Peyer's patch (tissue), 4 donors: ENCODE results near the gene MEIS1. TPM values are rescaled to one million over a fixed set of nuclear protein-coding genes. Genes with fewer than 3 reads are reported as not detected.

Source experiments
- DNase-seq, 3 donors: peaks; one replicate each; pipeline ENCODE4 v3.0.0-alpha.2; 2017 to 2019
- H3K27ac ChIP-seq, 4 donors: fragments of 200-600 bp; sonication (generic); one replicate each; pipeline ENCODE4 v1.5.1; 2016 to 2019
- H3K27me3 ChIP-seq, 2 donors: fragments of 200-600 bp; sonication (generic); one replicate each; pipeline ENCODE4 v1.5.1; 2019
- H3K36me3 ChIP-seq, 3 donors: fragments of 200-600 bp; sonication (generic); one replicate each; pipeline ENCODE4 v1.5.1; 2016 to 2019
- H3K4me1 ChIP-seq, 4 donors: fragments of 200-600 bp; sonication (generic); one replicate each; pipeline ENCODE4 v1.5.1; 2016 to 2019
- H3K4me3 ChIP-seq, 4 donors: fragments of 200-600 bp; sonication (generic); 1 replicate in 3 of 4; 2 replicates in 1 of 4; pipeline ENCODE4 v1.5.1; 2016 to 2019; ENCODE audit warnings: mild to moderate bottlenecking in 1 of 4
- H3K9me3 ChIP-seq, 4 donors: fragments of 200-600 bp; sonication (generic); one replicate each; pipeline ENCODE4 v1.5.1; 2016 to 2019; ENCODE audit warnings: mild to moderate bottlenecking in 1 of 4
- CTCF ChIP-seq, 6 experiments: fragments of 450-650 bp in 4 of 6; fragments of 200-600 bp in 2 of 6; sonication (generic) in 1 of 6; IDR thresholded peaks; one replicate each; pipeline ENCODE4 v1.5.1; 2017 to 2019; ENCODE audit warnings: antibody characterized with exemption in 6 of 6, mild to moderate bottlenecking in 3 of 6, moderate library complexity in 1 of 6
- POLR2A ChIP-seq, 2 donors: fragments of 450-650 bp; IDR thresholded peaks; one replicate each; pipeline ENCODE4 v1.5.1; 2017; ENCODE audit warnings: antibody characterized with exemption in 2 of 2, mild to moderate bottlenecking in 2 of 2, moderate library complexity in 2 of 2
- total RNA-seq, 4 donors: library from RNA; depleted of rRNA; stranded (reverse); fragments of >200 nt; gene quantifications; one replicate each; pipeline ENCODE4 v1.1.0, GENCODE V29; 2016

MEIS1 gene
- total RNA-seq, 4 donors from 2014 or later: 7.2 to 64.4 (median 16.3) TPM

DNA sequence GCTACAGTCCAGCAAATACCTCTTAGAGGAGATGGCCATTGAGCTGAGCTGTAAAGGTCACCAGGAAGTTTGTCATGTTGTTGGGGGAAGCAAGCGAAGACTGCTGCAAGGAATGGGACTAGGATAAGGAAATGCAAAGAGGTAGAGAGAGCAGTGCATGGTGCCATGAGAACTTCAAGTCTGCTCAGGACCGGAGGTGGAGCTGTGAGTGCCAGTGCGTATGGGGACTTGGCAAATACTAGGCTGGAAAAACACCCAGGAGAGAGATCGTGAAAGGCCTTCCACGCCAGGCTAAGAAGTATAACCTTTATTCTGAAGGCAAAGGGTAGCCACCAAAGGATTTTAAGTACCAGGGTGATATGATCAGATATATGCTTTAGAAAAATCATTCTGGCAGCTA lies 71.3 kb downstream of the MEIS1 start:
- no peaks in the 10 kb centered on the region for H3K36me3 ChIP-seq
- no peak overlapping the region for H3K4me3 ChIP-seq
- TF ChIP-seq CTCF (IDR thresholded peaks at IDR 0.05) (no peak), POLR2A (IDR thresholded peaks at IDR 0.05) (no peak)
- peaks cover 0 to 7% (median 0%) of the 10 kb centered on the region in 4 donors for H3K4me1 ChIP-seq
- no peaks in the 10 kb centered on the region for H3K9me3 ChIP-seq
- DNase-seq: no peak
- H3K27ac ChIP-seq: peak overlapping the region in 1 of 4 donors; percentile 10
- H3K27me3 ChIP-seq: no peaks in the 10 kb centered on the region

DNA sequence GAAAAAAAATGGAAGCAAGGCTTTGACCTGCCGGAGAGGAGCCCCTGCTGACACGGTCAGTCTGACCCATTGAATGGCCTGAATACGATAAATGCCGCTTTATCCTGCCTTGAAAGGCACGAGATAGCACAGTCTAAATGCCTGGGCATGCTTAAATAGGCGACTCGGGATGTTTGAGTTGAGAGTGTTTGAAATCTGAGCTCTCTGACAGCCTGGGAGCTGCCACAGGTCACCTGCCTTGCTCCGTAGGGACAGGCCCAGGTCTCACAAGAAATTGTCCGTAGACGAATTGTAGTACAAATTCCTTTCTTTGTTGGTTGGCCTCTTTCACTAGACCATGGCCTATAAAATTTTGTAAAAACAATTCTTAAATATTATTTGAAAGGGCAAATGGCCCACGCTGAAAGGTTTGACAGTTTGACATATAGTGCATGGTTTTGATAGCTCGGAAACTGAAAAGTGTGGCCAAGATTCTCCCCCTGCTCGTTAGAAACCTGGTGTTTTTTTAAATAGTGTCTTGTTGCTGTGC lies 72.8 kb downstream of the MEIS1 start:
- DNase-seq: no peak
- no peaks in the 10 kb centered on the region for H3K36me3 ChIP-seq
- H3K9me3 ChIP-seq: no peaks in the 10 kb centered on the region
- peaks cover 0 to 7% (median 0%) of the 10 kb centered on the region in 4 donors for H3K4me1 ChIP-seq
- TF ChIP-seq POLR2A (IDR thresholded peaks at IDR 0.05): no peak
- no peak for TF ChIP-seq CTCF (IDR thresholded peaks at IDR 0.05)
- H3K4me3 ChIP-seq: no peak overlapping the region
- peak overlapping the region in 1 of 4 donors; percentile 48 for H3K27ac ChIP-seq
- no peaks in the 10 kb centered on the region for H3K27me3 ChIP-seq

DNA sequence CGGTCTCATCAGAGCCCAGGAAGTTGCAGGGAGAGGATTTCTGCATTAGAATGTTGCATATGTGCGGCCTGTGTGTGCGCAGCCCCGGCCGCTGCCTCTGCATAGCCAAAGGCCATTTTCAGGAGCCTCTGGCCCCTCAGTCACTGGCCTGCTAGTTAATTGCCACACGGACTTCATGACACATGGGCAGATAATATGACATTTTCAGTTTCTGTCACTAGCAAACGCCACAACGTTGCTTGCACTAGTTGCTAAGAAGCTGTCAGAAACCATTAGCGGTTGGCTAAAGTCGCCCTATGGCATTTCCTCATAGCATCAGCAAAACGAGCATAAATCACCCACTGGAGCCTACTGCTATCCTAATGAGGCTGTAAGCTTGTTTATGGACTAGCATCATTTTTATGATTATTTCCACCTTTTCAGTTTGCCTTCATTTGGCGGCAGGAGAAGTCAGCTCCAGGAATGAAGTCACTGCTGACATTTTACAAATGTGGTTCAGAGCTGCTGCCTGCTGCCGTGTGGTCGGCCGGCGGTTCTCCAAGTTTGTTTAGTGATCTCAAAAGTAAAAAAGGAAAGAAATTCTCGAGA lies 73.7 kb downstream of the MEIS1 start:
- Histone ChIP-seq H3K4me3 (peak overlapping the region in 1 of 4 donors; percentile 8), H3K4me1 (peaks cover 0 to 7% (median 0%) of the 10 kb centered on the region in 4 donors), H3K9me3 (no peaks in the 10 kb centered on the region), H3K36me3 (no peaks in the 10 kb centered on the region), H3K27ac (peak overlapping the region in 1 of 4 donors; percentile 48), H3K27me3 (no peaks in the 10 kb centered on the region)
- no peak for DNase-seq
- no peak for TF ChIP-seq CTCF (IDR thresholded peaks at IDR 0.05)
- no peak for TF ChIP-seq POLR2A (IDR thresholded peaks at IDR 0.05)

GRCh38 chr2:66509326-66509811 lies 74.4 kb downstream of the MEIS1 start:
- DNase-seq: no peak
- Histone ChIP-seq H3K9me3 (no peaks in the 10 kb centered on the region), H3K4me1 (peaks cover 0 to 7% (median 0%) of the 10 kb centered on the region in 4 donors), H3K27ac (peak overlapping the region in 1 of 4 donors; percentile 48), H3K27me3 (no peaks in the 10 kb centered on the region), H3K4me3 (no peak overlapping the region), H3K36me3 (no peaks in the 10 kb centered on the region)
- no peak for TF ChIP-seq POLR2A (IDR thresholded peaks at IDR 0.05)
- TF ChIP-seq CTCF (IDR thresholded peaks at IDR 0.05): no peak

DNA sequence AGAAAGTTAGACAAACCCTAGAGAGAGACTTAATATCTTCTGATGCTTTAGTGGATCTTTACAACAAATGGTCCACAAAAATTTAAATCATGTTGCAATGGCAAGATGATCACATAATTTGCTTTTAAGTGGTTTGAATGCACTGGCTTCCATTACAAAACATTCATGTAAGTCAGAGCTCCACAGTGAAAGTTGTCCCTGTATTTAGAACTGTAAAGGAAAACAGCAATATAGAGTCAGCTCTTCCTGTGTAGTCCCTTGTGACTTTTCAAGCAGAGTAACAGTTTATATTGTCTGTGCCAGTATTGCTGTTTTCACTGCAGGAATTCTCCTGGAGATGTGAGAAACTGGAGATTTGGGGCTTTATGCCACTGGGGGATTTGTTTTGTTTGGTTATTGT lies 77.7 kb downstream of the MEIS1 start:
- TF ChIP-seq POLR2A (IDR thresholded peaks at IDR 0.05): no peak
- no peak for TF ChIP-seq CTCF (IDR thresholded peaks at IDR 0.05)
- H3K36me3 ChIP-seq: no peaks in the 10 kb centered on the region
- H3K9me3 ChIP-seq: no peaks in the 10 kb centered on the region
- H3K27me3 ChIP-seq: no peaks in the 10 kb centered on the region
- no peak overlapping the region for H3K27ac ChIP-seq
- H3K4me3 ChIP-seq: no peak overlapping the region
- H3K4me1 ChIP-seq: peaks cover 0 to 7% (median 0%) of the 10 kb centered on the region in 4 donors
- DNase-seq: no peak
